HEK293 (cell line): ENCODE results near the gene EXOG.

Experiments
- CTCF ChIA-PET: fragments of 350-600 bp; formaldehyde crosslinking; extraction: SDS; loops from one replicate; lab custom pipeline; 2021; ENCODE audit warnings: antibody characterized with exemption; lab: Yijun Ruan, JAX
- POLR2A ChIA-PET: fragments of 300-600 bp; formaldehyde crosslinking; extraction: SDS; loops from one replicate; lab custom pipeline; 2020; ENCODE audit warnings: antibody characterized with exemption, inconsistent platforms; lab: Yijun Ruan, JAX
- H3K27ac ChIP-seq: fragments of 200-500 bp; sonication (Bioruptor generic); 2 replicates; pipeline ENCODE4 v1.5.1; 2014; ENCODE audit warnings: low read depth, low read length, control low read depth, inconsistent platforms; ENCODE audit errors: extremely low read depth
- H3K36me3 ChIP-seq, 2 experiments: fragments of 200-500 bp in 1 of 2; sonication (Bioruptor generic) in 1 of 2; 1 replicate in 1 of 2; 2 replicates in 1 of 2; pipeline ENCODE4 v1.5.1; 2014 to 2017; ENCODE audit warnings: inconsistent platforms in 2 of 2, low read length in 2 of 2; ENCODE audit not compliant: control insufficient read depth in 2 of 2, insufficient read depth in 1 of 2
- H3K4me1 ChIP-seq: fragments of 200-500 bp; sonication (Bioruptor generic); 2 replicates; pipeline ENCODE4 v1.5.1; 2014; ENCODE audit warnings: mild to moderate bottlenecking, low read length, inconsistent platforms; ENCODE audit not compliant: control insufficient read depth, insufficient read depth
- H3K4me3 ChIP-seq: 2 replicates; pipeline ENCODE4 v1.5.1; 2011; ENCODE audit warnings: low read depth, mild to moderate bottlenecking, control low read depth, low read length, moderate library complexity
- H3K9me3 ChIP-seq: fragments of 200-500 bp; sonication (Bioruptor generic); 2 replicates; pipeline ENCODE4 v1.5.1; 2014; ENCODE audit warnings: low read depth, low read length, inconsistent platforms; ENCODE audit not compliant: control insufficient read depth, insufficient read depth
- EGR2 ChIP-seq: fragments of 450-650 bp; formaldehyde crosslinking; IDR thresholded peaks from 2 replicates; pipeline ENCODE4 v1.5.1; 2016; ENCODE audit warnings: low read depth, missing biosample characterization, missing genetic modification characterization
- GLIS1 ChIP-seq: fragments of 450-650 bp; formaldehyde crosslinking; IDR thresholded peaks from 2 replicates; pipeline ENCODE4 v1.5.1; 2016; ENCODE audit warnings: missing biosample characterization, missing genetic modification characterization
- SP7 ChIP-seq: fragments of 450-650 bp; formaldehyde crosslinking; IDR thresholded peaks from 2 replicates; pipeline ENCODE4 v1.5.1; 2016; ENCODE audit warnings: missing biosample characterization, missing genetic modification characterization
- YY2 ChIP-seq: fragments of 450-650 bp; formaldehyde crosslinking; IDR thresholded peaks from 2 replicates; pipeline ENCODE4 v1.5.1; 2016; ENCODE audit warnings: missing biosample characterization, missing genetic modification characterization
- ZBTB20 ChIP-seq: fragments of 450-650 bp; formaldehyde crosslinking; IDR thresholded peaks from 2 replicates; pipeline ENCODE4 v1.5.1; 2016; ENCODE audit warnings: missing biosample characterization, missing genetic modification characterization
- ZBTB49 ChIP-seq: fragments of 450-650 bp; formaldehyde crosslinking; IDR thresholded peaks from 2 replicates; pipeline ENCODE4 v1.5.1; 2016; ENCODE audit warnings: missing biosample characterization, missing genetic modification characterization, low read depth
- ZFHX2 ChIP-seq: fragments of 450-650 bp; formaldehyde crosslinking; conservative IDR thresholded peaks from 2 replicates; pipeline ENCODE4 v1.5.1; 2016; ENCODE audit warnings: missing biosample characterization, missing genetic modification characterization
- ZFP3 ChIP-seq: fragments of 450-650 bp; formaldehyde crosslinking; IDR thresholded peaks from 2 replicates; pipeline ENCODE4 v1.5.1; 2016; ENCODE audit warnings: low read depth, missing biosample characterization, missing genetic modification characterization
- ZIC2 ChIP-seq: fragments of 450-650 bp; formaldehyde crosslinking; IDR thresholded peaks from 2 replicates; pipeline ENCODE4 v1.5.1; 2016; ENCODE audit warnings: missing biosample characterization, missing genetic modification characterization
- ZNF133 ChIP-seq: fragments of 450-650 bp; formaldehyde crosslinking; IDR thresholded peaks from 2 replicates; pipeline ENCODE4 v1.5.1; 2016; ENCODE audit warnings: missing biosample characterization, missing genetic modification characterization
- ZNF2 ChIP-seq: fragments of 450-650 bp; formaldehyde crosslinking; IDR thresholded peaks from 2 replicates; pipeline ENCODE4 v1.5.1; 2016; ENCODE audit warnings: missing biosample characterization, missing genetic modification characterization
- ZNF280C ChIP-seq: fragments of 450-650 bp; formaldehyde crosslinking; IDR thresholded peaks from 2 replicates; pipeline ENCODE4 v1.5.1; 2016; ENCODE audit warnings: missing biosample characterization, missing genetic modification characterization
- ZNF391 ChIP-seq: fragments of 450-650 bp; formaldehyde crosslinking; IDR thresholded peaks from 2 replicates; pipeline ENCODE4 v1.5.1; 2016; ENCODE audit warnings: low read depth, missing biosample characterization, missing genetic modification characterization, borderline replicate concordance
- ZNF501 ChIP-seq: fragments of 450-650 bp; formaldehyde crosslinking; IDR thresholded peaks from 2 replicates; pipeline ENCODE4 v1.5.1; 2016; ENCODE audit warnings: missing biosample characterization, missing genetic modification characterization
- ZNF529 ChIP-seq: fragments of 450-650 bp; formaldehyde crosslinking; IDR thresholded peaks from 2 replicates; pipeline ENCODE4 v1.5.1; 2017; ENCODE audit warnings: missing genetic modification characterization, missing biosample characterization; ENCODE audit not compliant: insufficient replicate concordance
- ZNF548 ChIP-seq: fragments of 450-650 bp; formaldehyde crosslinking; IDR thresholded peaks from 2 replicates; pipeline ENCODE4 v1.5.1; 2016; ENCODE audit warnings: missing biosample characterization, missing genetic modification characterization
- ZNF571 ChIP-seq: fragments of 450-650 bp; formaldehyde crosslinking; IDR thresholded peaks from 2 replicates; pipeline ENCODE4 v1.5.0; 2017; ENCODE audit warnings: missing biosample characterization, missing genetic modification characterization
- ZNF654 ChIP-seq: fragments of 450-650 bp; formaldehyde crosslinking; IDR thresholded peaks from 2 replicates; pipeline ENCODE4 v1.5.1; 2016; ENCODE audit warnings: low read depth, missing biosample characterization, missing genetic modification characterization
- ZNF777 ChIP-seq: fragments of 450-650 bp; formaldehyde crosslinking; IDR thresholded peaks from 2 replicates; pipeline ENCODE4 v1.5.1; 2017; ENCODE audit warnings: missing biosample characterization, missing genetic modification characterization, borderline replicate concordance
- TF ChIP-seq, protein P1 (sequence below): fragments of 450-650 bp; formaldehyde crosslinking; IDR thresholded peaks from 2 replicates; pipeline ENCODE4 v1.5.1; 2017; ENCODE audit warnings: missing biosample characterization, missing genetic modification characterization
- TF ChIP-seq, protein P2 (sequence below): fragments of 450-650 bp; formaldehyde crosslinking; IDR thresholded peaks from 2 replicates; pipeline ENCODE4 v1.5.1; 2016; ENCODE audit warnings: missing biosample characterization, missing genetic modification characterization

The EXOG gene

DNA sequence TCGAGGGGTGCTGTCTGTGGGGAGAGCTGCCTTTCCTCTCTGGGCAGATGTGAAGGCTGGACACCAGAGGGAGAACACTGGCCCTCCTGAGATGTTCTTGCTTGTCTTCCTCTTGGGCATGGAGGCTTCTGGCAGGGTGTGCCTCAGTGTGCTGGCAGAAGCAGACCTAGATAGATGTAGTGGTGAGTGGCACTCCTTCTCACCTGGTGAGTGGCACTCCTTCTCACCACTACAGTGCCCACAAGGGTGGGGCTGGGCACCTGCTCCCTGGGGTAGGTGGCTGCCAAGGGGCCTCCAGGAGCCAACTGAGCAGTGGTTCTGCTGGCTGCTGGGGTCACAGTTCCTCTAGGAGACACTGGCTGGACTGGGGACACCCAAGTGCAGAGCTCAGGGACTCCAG, 23.8 kb upstream of the EXOG start (continued):
- TF ChIP-seq ZFP3 (tag by site-specific recombination) (no peak), ZNF548 (tag by site-specific recombination) (no peak), ZBTB49 (tag by site-specific recombination) (no peak), ZNF571 (tag by site-specific recombination) (no peak), ZNF391 (no peak), ZNF280C (no peak)

DNA sequence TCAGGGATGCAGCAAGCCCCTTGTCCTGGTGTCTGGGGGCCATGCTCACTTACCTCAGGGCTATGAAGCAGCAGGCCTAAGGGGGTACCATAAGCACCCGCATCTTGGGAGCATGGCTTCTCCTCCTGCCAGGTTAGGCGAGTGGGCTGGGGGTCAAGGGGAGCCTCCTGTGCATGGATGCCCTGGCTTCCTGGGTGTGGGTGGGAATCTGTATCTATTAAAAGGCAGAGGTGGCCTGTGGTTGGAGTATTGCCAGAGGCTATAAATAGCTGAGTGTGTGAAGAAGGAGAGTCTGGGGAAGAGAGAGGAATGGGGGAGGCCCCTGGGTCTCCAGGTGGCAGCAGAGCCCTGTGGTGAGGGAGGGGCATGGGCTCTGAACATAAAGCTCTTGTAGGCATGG, 22.9 kb upstream of the EXOG start:
- CTCF ChIA-PET, result interaction anchor here (0.6 to 0.7 kb wide), 3 partner anchors 51 to 127 kb away, joined by 3 to 4 read pairs (median 3); no protein-coding TSS in a partner anchor
- H3K9me3 ChIP-seq, result no peaks in the 10 kb centered on the region
- peaks cover 0 to 12% of the 10 kb centered on the region in 2 experiments; a peak in 1 of 3 replicates for H3K36me3 ChIP-seq
- peaks cover 2% of the 10 kb centered on the region; the same call in 1 of the 2 replicates for H3K4me1 ChIP-seq
- TF ChIP-seq, protein P1, sequence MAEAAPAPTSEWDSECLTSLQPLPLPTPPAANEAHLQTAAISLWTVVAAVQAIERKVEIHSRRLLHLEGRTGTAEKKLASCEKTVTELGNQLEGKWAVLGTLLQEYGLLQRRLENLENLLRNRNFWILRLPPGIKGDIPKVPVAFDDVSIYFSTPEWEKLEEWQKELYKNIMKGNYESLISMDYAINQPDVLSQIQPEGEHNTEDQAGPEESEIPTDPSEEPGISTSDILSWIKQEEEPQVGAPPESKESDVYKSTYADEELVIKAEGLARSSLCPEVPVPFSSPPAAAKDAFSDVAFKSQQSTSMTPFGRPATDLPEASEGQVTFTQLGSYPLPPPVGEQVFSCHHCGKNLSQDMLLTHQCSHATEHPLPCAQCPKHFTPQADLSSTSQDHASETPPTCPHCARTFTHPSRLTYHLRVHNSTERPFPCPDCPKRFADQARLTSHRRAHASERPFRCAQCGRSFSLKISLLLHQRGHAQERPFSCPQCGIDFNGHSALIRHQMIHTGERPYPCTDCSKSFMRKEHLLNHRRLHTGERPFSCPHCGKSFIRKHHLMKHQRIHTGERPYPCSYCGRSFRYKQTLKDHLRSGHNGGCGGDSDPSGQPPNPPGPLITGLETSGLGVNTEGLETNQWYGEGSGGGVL (tag by site-specific recombination), result peak; percentile 21; the same call in 1 of the 2 replicates
- TF ChIP-seq SP7 (tag by site-specific recombination) (no peak), ZFHX2 (tag by site-specific recombination) (peak; percentile 68), ZNF133 (tag by site-specific recombination) (no peak), ZNF529 (tag by site-specific recombination) (no peak), YY2 (tag by site-specific recombination) (no peak), ZNF501 (no peak), ZNF777 (no peak), GLIS1 (0 out of 2 replicates have a peak, but pooled peaks have one; percentile 8), ZNF2 (no peak), ZNF654 (tag by site-specific recombination) (no peak), ZBTB20 (peak; percentile 75), ZIC2 (tag by site-specific recombination) (0 out of 2 replicates have a peak, but pooled peaks have one; percentile 47), EGR2 (tag by site-specific recombination) (peak; percentile 65)
- TF ChIP-seq, protein P2, sequence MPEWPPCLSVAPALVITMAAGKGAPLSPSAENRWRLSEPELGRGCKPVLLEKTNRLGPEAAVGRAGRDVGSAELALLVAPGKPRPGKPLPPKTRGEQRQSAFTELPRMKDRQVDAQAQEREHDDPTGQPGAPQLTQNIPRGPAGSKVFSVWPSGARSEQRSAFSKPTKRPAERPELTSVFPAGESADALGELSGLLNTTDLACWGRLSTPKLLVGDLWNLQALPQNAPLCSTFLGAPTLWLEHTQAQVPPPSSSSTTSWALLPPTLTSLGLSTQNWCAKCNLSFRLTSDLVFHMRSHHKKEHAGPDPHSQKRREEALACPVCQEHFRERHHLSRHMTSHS (tag by site-specific recombination), result no peak
- TF ChIP-seq, all 188 proteins: peak for 6
- Histone ChIP-seq H3K27ac (no peak overlapping the region), H3K4me3 (no peak overlapping the region)
- POLR2A ChIA-PET, result no interaction called here
